Transverse colon (tissue), 3 donors: ENCODE data around the gene CENPC.

Experiments
- CTCF ChIP-seq, 5 experiments: fragments of 200-600 bp in 3 of 5; fragments of 450-650 bp in 2 of 5; sonication (generic) in 3 of 5; IDR thresholded peaks; 1 replicate in 2 of 5; 2 replicates in 3 of 5; pipeline ENCODE4 v1.5.1; 2016 to 2017; ENCODE audit warnings: antibody characterized with exemption in 5 of 5, inconsistent platforms in 3 of 5, mild to moderate bottlenecking in 2 of 5, moderate library complexity in 1 of 5
- EP300 ChIP-seq: sonication (generic); formaldehyde crosslinking; IDR thresholded peaks from one replicate; pipeline ENCODE4 v1.6.1; 2017; ENCODE audit warnings: antibody characterized with exemption, low read depth
- POLR2A ChIP-seq: fragments of 450-650 bp; IDR thresholded peaks from one replicate; pipeline ENCODE4 v1.6.1; 2016; ENCODE audit warnings: antibody characterized with exemption, mild to moderate bottlenecking, moderate library complexity

- TF ChIP-seq CTCF (IDR thresholded peaks at IDR 0.05) (no peak), POLR2A (no peak), EP300 (no peak)
Observed at GRCh38 chr4:67573193-67573592, 27.9 kb upstream of the CENPC start.
